WTC11 (cell line): ENCODE data around the gene CCT6A. TPM values are rescaled to one million over a fixed set of nuclear protein-coding genes. Genes with fewer than 3 reads are reported as not detected.

Experiments used
- ATAC-seq: fragments of 200-7000 bp; cut with Tn5 transposase; 2 replicates; pipeline ENCODE4 v1.10.0; 2021; ENCODE audit warnings: mild to moderate bottlenecking, moderate library complexity
- Bru-seq: library from RNA; stranded (reverse); fragments of 400-500 nt; gene quantifications from one replicate; lab custom pipeline; 2021; lab: Mats Ljungman, UMichigan
- CTCF ChIA-PET: fragments of 300-600 bp; sonication (Branson Sonifier 250); formaldehyde crosslinking; loops from one replicate; lab custom pipeline; 2021; ENCODE audit warnings: antibody characterized with exemption; lab: Charles Lee
- POLR2A ChIA-PET: fragments of 350-600 bp; sonication (Branson Sonifier 250); formaldehyde crosslinking; loops from one replicate; lab custom pipeline; 2021; ENCODE audit warnings: antibody characterized with exemption; lab: Charles Lee
- DNase-seq: peaks from one replicate; pipeline ENCODE4 v3.0.0; 2021; ENCODE audit warnings: low spot score
- H3K27ac Mint-ChIP-seq: 2 replicates; pipeline ENCODE4 v1.8.0; 2021; ENCODE audit warnings: mixed read lengths
- H3K27me3 Mint-ChIP-seq: 2 replicates; pipeline ENCODE4 v1.8.0; 2021; ENCODE audit warnings: low read depth, mild to moderate bottlenecking, moderate library complexity, mixed read lengths
- H3K36me3 Mint-ChIP-seq: 2 replicates; pipeline ENCODE4 v1.8.0; 2021; ENCODE audit warnings: mixed read lengths
- H3K4me1 Mint-ChIP-seq: 2 replicates; pipeline ENCODE4 v1.8.0; 2022; ENCODE audit warnings: mixed read lengths
- H3K4me3 Mint-ChIP-seq: 2 replicates; pipeline ENCODE4 v1.8.0; 2021; ENCODE audit warnings: mild to moderate bottlenecking, moderate library complexity, mixed read lengths
- H3K9me3 Mint-ChIP-seq: 2 replicates; pipeline ENCODE4 v1.8.0; 2021; ENCODE audit warnings: mixed read lengths
- CTCF ChIP-seq: fragments of 200-600 bp; IDR thresholded peaks from 2 replicates; pipeline ENCODE4 v1.8.0; 2022; ENCODE audit warnings: antibody characterized with exemption
- FOXJ3 ChIP-seq: sonication (generic); formaldehyde crosslinking; IDR thresholded peaks from 2 replicates; pipeline ENCODE4 v1.9.0; 2021; ENCODE audit warnings: missing genetic modification reagents, mild to moderate bottlenecking, borderline replicate concordance
- FOXK1 ChIP-seq: sonication (generic); formaldehyde crosslinking; IDR thresholded peaks from 2 replicates; pipeline ENCODE4 v1.8.0; 2022; ENCODE audit warnings: mild to moderate bottlenecking, moderate library complexity, missing genetic modification reagents
- FOXP1 ChIP-seq: sonication (generic); formaldehyde crosslinking; IDR thresholded peaks from 2 replicates; pipeline ENCODE4 v1.8.0; 2022; ENCODE audit warnings: missing genetic modification reagents, mild to moderate bottlenecking, moderate library complexity, borderline replicate concordance
- MXD4 ChIP-seq: fragments of 250-450 bp; sonication (Bioruptor Pico); IDR thresholded peaks from 2 replicates; pipeline ENCODE4 v1.8.0; 2021; ENCODE audit warnings: mild to moderate bottlenecking, moderate library complexity, borderline replicate concordance
- NFE2L1 ChIP-seq: sonication (generic); formaldehyde crosslinking; IDR thresholded peaks from 2 replicates; pipeline ENCODE4 v1.8.1; 2023; ENCODE audit warnings: missing genetic modification reagents
- RORB ChIP-seq: fragments of 250-450 bp; sonication (Bioruptor Pico); IDR thresholded peaks from 2 replicates; pipeline ENCODE4 v1.9.0; 2021; ENCODE audit warnings: mild to moderate bottlenecking
- SP1 ChIP-seq: sonication (generic); formaldehyde crosslinking; conservative IDR thresholded peaks from 2 replicates; pipeline ENCODE4 v1.8.1; 2022; ENCODE audit warnings: missing genetic modification reagents
- STAT6 ChIP-seq: sonication (generic); formaldehyde crosslinking; conservative IDR thresholded peaks from 2 replicates; pipeline ENCODE4 v1.8.1; 2023; ENCODE audit warnings: mild to moderate bottlenecking, low read depth, missing genetic modification reagents, moderate library complexity
- USF1 ChIP-seq: sonication (generic); formaldehyde crosslinking; IDR thresholded peaks from 2 replicates; pipeline ENCODE4 v1.8.0; 2022; ENCODE audit warnings: mild to moderate bottlenecking, missing genetic modification reagents
- ZNF121 ChIP-seq: sonication (generic); formaldehyde crosslinking; IDR thresholded peaks from 2 replicates; pipeline ENCODE4 v1.8.0; 2023; ENCODE audit warnings: missing genetic modification reagents
- ZNF281 ChIP-seq: sonication (generic); formaldehyde crosslinking; IDR thresholded peaks from 2 replicates; pipeline ENCODE4 v1.8.0; 2023; ENCODE audit warnings: mild to moderate bottlenecking, missing genetic modification reagents
- ZNF416 ChIP-seq: fragments of 250-450 bp; sonication (Bioruptor Pico); IDR thresholded peaks from 2 replicates; pipeline ENCODE4 v1.9.0; 2021; ENCODE audit warnings: mild to moderate bottlenecking, inconsistent platforms
- long read RNA-seq, 3 experiments: library from RNA in 1 of 3; library from capped mRNA in 1 of 3; library from polyadenylated mRNA in 1 of 3; unstranded in 2 of 3; stranded (forward) in 1 of 3; transcript quantifications; one replicate each; pipeline ENCODE4 v2.0.0, GENCODE V29; 2021
- total RNA-seq: library from RNA; stranded (reverse); gene quantifications from 3 replicates; pipeline ENCODE4 v1.2.3, GENCODE V29; 2021
- TF ChIP-seq, protein P1 (sequence below): sonication (generic); formaldehyde crosslinking; IDR thresholded peaks from 2 replicates; pipeline ENCODE4 v1.8.0; 2022; ENCODE audit warnings: mild to moderate bottlenecking, missing genetic modification reagents
- TF ChIP-seq, protein P2 (sequence below): sonication (generic); formaldehyde crosslinking; IDR thresholded peaks from 2 replicates; pipeline ENCODE4 v1.8.1; 2023; ENCODE audit warnings: mild to moderate bottlenecking, missing genetic modification reagents
- TF ChIP-seq, protein P3 (sequence below): sonication (generic); formaldehyde crosslinking; IDR thresholded peaks from 2 replicates; pipeline ENCODE4 v1.8.1; 2022; ENCODE audit warnings: low read depth, mild to moderate bottlenecking, moderate library complexity, missing genetic modification reagents, borderline replicate concordance

Gene CCT6A, protein sequence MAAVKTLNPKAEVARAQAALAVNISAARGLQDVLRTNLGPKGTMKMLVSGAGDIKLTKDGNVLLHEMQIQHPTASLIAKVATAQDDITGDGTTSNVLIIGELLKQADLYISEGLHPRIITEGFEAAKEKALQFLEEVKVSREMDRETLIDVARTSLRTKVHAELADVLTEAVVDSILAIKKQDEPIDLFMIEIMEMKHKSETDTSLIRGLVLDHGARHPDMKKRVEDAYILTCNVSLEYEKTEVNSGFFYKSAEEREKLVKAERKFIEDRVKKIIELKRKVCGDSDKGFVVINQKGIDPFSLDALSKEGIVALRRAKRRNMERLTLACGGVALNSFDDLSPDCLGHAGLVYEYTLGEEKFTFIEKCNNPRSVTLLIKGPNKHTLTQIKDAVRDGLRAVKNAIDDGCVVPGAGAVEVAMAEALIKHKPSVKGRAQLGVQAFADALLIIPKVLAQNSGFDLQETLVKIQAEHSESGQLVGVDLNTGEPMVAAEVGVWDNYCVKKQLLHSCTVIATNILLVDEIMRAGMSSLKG
- total RNA-seq (208 to 246 TPM (median 209 TPM) in 3 replicates), Bru-seq, nascent RNA (percentile 99 among the genes with signal in this experiment)
- long read RNA-seq, experiment 1, transcript CCT6A-201 (14 exons, 2,719 nt) = major isoform, 1,327 of 1,496 reads
- long read RNA-seq, experiment 1, transcript CCT6A-202 (13 exons, 2,529 nt) = minor isoform, 28 of 1,496 reads
- long read RNA-seq, experiment 1, partial matches to known transcripts = 79 of 1,496 reads
- long read RNA-seq, experiment 1, other reads (novel, unspliced or antisense) = 59 of 1,496 reads
- long read RNA-seq, experiment 2, transcript CCT6A-202 (13 exons, 2,529 nt) = minor isoform, 8 of 509 reads
- long read RNA-seq, experiment 2, transcript CCT6A-209 (3 exons, 411 nt) = minor isoform, 5 of 509 reads
- long read RNA-seq, experiment 2, transcript CCT6A-201 (14 exons, 2,719 nt) = major isoform, 259 of 509 reads
- long read RNA-seq, experiment 2, partial matches to known transcripts = 123 of 509 reads
- long read RNA-seq, experiment 2, other reads (novel, unspliced or antisense) = 108 of 509 reads
- long read RNA-seq, experiment 3, transcript CCT6A-202 (13 exons, 2,529 nt) = minor isoform, 29 of 1,062 reads
- long read RNA-seq, experiment 3, transcript CCT6A-209 (3 exons, 411 nt) = minor isoform, 6 of 1,062 reads
- long read RNA-seq, experiment 3, transcript CCT6A-201 (14 exons, 2,719 nt) = major isoform, 927 of 1,062 reads
- long read RNA-seq, experiment 3, partial matches to known transcripts = 41 of 1,062 reads
- long read RNA-seq, experiment 3, other reads (novel, unspliced or antisense) = 57 of 1,062 reads

GRCh38 chr7:56051339-56052191 lies at the start of gene CCT6A, which contains the start of gene PSPH:
CCT6A (plus strand) TSS chr7:56051765; CDS start chr7:56051849, 84 bp downstream.
PSPH (minus strand) TSS chr7:56051444; CDS start chr7:56021212, 30,232 bp downstream.
- H3K9me3 Mint-ChIP-seq = no peaks in the 10 kb centered on the region
- H3K4me1 Mint-ChIP-seq = peaks cover 17% of the 10 kb centered on the region
- DNase-seq (peak; percentile 98), ATAC-seq (peak; percentile 97)
- H3K4me3 Mint-ChIP-seq = peak within 1 kb of the TSS; percentile 96
- peaks cover 44% of the 10 kb centered on the region for H3K36me3 Mint-ChIP-seq
- CTCF ChIA-PET = interaction anchor here (0.5 to 1.9 kb wide), 11 partner anchors 9 to 458 kb away, joined by 3 to 18 read pairs (median 4); partner anchors contain the start of genes NIPSNAP2 and SUMF2
- H3K27ac Mint-ChIP-seq = peak within 1 kb of the TSS; percentile 99
- no peaks in the 10 kb centered on the region for H3K27me3 Mint-ChIP-seq
- POLR2A ChIA-PET = interaction anchor here (0.6 to 2.5 kb wide), 13 partner anchors 11 to 87 kb away, joined by 3 to 49 read pairs (median 5); partner anchors contain the start of genes NIPSNAP2, PHKG1 and SUMF2
- TF ChIP-seq RORB (CRISPR knock-in tag) (no peak), STAT6 (CRISPR knock-in tag) (no peak), FOXP1 (CRISPR knock-in tag) (peak; percentile 72; the same call in 1 of the 2 replicates), SP1 (CRISPR knock-in tag) (peak; percentile 89), MXD4 (CRISPR knock-in tag) (no peak), NFE2L1 (CRISPR knock-in tag) (0 out of 2 replicates have a peak, but pooled peaks have one; percentile 51), ZNF281 (no peak), FOXJ3 (CRISPR knock-in tag) (no peak), CTCF (no peak), USF1 (CRISPR knock-in tag) (no peak), ZNF416 (0 out of 2 replicates have a peak, but pooled peaks have one; percentile 11), ZNF121 (CRISPR knock-in tag) (no peak), FOXK1 (CRISPR knock-in tag) (peak; percentile 81; the same call in 1 of the 2 replicates)
- TF ChIP-seq, protein P1, sequence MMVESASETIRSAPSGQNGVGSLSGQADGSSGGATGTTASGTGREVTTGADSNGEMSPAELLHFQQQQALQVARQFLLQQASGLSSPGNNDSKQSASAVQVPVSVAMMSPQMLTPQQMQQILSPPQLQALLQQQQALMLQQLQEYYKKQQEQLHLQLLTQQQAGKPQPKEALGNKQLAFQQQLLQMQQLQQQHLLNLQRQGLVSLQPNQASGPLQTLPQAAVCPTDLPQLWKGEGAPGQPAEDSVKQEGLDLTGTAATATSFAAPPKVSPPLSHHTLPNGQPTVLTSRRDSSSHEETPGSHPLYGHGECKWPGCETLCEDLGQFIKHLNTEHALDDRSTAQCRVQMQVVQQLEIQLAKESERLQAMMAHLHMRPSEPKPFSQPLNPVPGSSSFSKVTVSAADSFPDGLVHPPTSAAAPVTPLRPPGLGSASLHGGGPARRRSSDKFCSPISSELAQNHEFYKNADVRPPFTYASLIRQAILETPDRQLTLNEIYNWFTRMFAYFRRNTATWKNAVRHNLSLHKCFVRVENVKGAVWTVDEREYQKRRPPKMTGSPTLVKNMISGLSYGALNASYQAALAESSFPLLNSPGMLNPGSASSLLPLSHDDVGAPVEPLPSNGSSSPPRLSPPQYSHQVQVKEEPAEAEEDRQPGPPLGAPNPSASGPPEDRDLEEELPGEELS = peak; percentile 64; the same call in 1 of the 2 replicates
- TF ChIP-seq, protein P2, sequence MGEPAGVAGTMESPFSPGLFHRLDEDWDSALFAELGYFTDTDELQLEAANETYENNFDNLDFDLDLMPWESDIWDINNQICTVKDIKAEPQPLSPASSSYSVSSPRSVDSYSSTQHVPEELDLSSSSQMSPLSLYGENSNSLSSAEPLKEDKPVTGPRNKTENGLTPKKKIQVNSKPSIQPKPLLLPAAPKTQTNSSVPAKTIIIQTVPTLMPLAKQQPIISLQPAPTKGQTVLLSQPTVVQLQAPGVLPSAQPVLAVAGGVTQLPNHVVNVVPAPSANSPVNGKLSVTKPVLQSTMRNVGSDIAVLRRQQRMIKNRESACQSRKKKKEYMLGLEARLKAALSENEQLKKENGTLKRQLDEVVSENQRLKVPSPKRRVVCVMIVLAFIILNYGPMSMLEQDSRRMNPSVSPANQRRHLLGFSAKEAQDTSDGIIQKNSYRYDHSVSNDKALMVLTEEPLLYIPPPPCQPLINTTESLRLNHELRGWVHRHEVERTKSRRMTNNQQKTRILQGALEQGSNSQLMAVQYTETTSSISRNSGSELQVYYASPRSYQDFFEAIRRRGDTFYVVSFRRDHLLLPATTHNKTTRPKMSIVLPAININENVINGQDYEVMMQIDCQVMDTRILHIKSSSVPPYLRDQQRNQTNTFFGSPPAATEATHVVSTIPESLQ (CRISPR knock-in tag) = no peak
- TF ChIP-seq, protein P3, sequence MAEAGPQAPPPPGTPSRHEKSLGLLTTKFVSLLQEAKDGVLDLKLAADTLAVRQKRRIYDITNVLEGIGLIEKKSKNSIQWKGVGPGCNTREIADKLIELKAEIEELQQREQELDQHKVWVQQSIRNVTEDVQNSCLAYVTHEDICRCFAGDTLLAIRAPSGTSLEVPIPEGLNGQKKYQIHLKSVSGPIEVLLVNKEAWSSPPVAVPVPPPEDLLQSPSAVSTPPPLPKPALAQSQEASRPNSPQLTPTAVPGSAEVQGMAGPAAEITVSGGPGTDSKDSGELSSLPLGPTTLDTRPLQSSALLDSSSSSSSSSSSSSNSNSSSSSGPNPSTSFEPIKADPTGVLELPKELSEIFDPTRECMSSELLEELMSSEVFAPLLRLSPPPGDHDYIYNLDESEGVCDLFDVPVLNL = no peak
